Measurements from ENCODE around the gene DIO1.

- TF ChIP-seq CTCF (IDR thresholded peaks at IDR 0.05) (no peak), POLR2AphosphoS5 (IDR thresholded peaks at IDR 0.05) (no peak), POLR2A (IDR thresholded peaks at IDR 0.05) (no peak), EP300 (IDR thresholded peaks at IDR 0.05) (no peak)
These were observed 49.6 kb downstream of the DIO1 start for GRCh38 chr1:53943490-53944043.

Data from suprapubic skin (tissue), 4 donors.